Adrenal gland (tissue), 5 donors: Measurements from ENCODE around the gene DOCK10.

ENCODE experiments used
- CTCF ChIP-seq, 6 experiments: fragments of 450-650 bp in 4 of 6; fragments of 200-600 bp in 2 of 6; sonication (generic) in 1 of 6; IDR thresholded peaks; 1 replicate in 5 of 6; 2 replicates in 1 of 6; pipeline versions ENCODE4 v1.5.1 to v1.8.0; 2016 to 2021; ENCODE audit warnings: antibody characterized with exemption in 6 of 6, mild to moderate bottlenecking in 2 of 6, moderate library complexity in 1 of 6
- POLR2A ChIP-seq, 2 donors: fragments of 450-650 bp; IDR thresholded peaks; one replicate each; pipeline ENCODE4 v1.6.1; 2017; ENCODE audit warnings: antibody characterized with exemption in 2 of 2, mild to moderate bottlenecking in 2 of 2, moderate library complexity in 1 of 2
- donor health status: DM: no; HTN: no; CAD: no.

- TF ChIP-seq CTCF (IDR thresholded peaks at IDR 0.05) (no peak), POLR2A (IDR thresholded peaks at IDR 0.05) (no peak)
These were observed 8.6 kb downstream of the DOCK10 start for GRCh38 chr2:225033440-225034318.
